ENCODE results near the gene KIF17. TPM values are rescaled to one million over a fixed set of nuclear protein-coding genes. Genes with fewer than 3 reads are reported as not detected.

KIF17 gene
- polyA plus RNA-seq, 1 donor from 2014 or later = 10.0 TPM

DNA sequence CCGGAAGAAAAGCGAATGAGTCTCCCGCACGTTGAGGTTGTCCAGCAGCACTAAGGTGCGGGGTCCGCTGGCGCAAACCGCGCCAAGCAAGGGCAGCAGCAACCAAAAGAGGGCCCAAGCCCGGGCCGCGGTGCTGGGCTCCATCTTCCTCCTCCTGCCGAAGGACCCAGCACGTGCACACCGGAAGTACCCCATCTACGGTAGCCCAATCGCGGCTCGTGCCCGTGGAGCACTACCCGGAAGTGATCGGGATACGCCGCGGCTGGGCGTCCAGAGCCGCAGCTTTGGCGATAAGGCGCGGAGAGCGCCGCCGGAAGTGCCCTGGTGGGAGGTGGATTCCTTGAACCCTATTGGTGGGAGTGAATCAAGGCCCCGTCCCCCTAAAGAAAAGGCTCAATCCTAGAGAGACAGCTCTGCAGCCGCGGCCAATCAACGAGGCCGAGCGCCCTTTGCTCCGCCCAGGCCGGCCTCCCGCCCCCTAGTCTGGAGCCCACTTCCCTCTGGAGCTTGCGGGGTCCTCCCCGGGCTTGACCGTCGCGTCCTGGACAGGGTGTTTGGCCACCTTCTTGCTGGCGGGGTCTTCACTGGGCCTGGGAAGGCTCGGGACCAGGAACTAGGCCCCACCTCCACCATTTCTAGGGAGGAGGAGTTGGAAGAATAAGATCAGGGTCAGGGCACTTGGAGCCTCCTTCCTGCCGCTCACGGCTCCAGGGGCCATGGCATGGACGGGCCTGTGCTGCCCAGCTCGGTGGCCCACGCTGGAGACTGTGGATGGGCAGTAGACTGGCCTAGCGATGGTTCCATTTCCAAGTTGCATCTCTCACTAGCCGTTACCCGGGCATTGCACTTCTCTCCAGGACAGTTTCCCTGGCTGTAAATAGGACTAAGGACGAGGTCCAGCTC, 56.3 kb downstream of the KIF17 start, which contains the start of gene DDOST:
TSS of gene DDOST (minus strand) at position 163 of the 903 bp plus-strand sequence. CDS start at position 144, 19 bp downstream.
- Histone ChIP-seq H3F3A (ENCODE audit: insufficient read depth, low read length, poor library complexity, severe bottlenecking) (no peaks in the 10 kb centered on the region), H3K79me2 (replicated peaks; ENCODE audit: insufficient read depth, low read length) (peaks cover 29% of the 10 kb centered on the region), H2AFZ (ENCODE audit: low read depth, low read length) (peak within 1 kb of the TSS; percentile 93), H3K9me3 (ENCODE audit: low read length) (no peaks in the 10 kb centered on the region), H3K4me2 (ENCODE audit: low read length) (peak within 1 kb of the TSS; percentile 100), H3K4me3 (ENCODE audit: low read length) (peak within 1 kb of the TSS; percentile 98), H3K36me3 (ENCODE audit: insufficient read depth, low read length) (no peaks in the 10 kb centered on the region), H3K27ac (ENCODE audit: low read length) (peak within 1 kb of the TSS; percentile 80), H3K9ac (ENCODE audit: low read length) (peak within 1 kb of the TSS; percentile 89), H3K27me3 (ENCODE audit: insufficient read depth, low read depth, low read length) (no peaks in the 10 kb centered on the region), H3K9me2 (ENCODE audit: insufficient read depth, low read length) (no peaks in the 10 kb centered on the region), H4K20me1 (ENCODE audit: insufficient read depth) (no peaks in the 10 kb centered on the region)
- peak; percentile 61 for TF ChIP-seq POLR2AphosphoS5 (IDR thresholded peaks at IDR 0.05)
- peak; percentile 89 for TF ChIP-seq MXI1 (conservative IDR thresholded peaks at IDR 0.05; ENCODE audit: poor library complexity, severe bottlenecking)
- no peak for TF ChIP-seq TAF1 (IDR thresholded peaks at IDR 0.05; ENCODE audit: low read depth)
- no peak for TF ChIP-seq SMC3 (conservative IDR thresholded peaks at IDR 0.05; ENCODE audit: poor library complexity)
- no peak for TF ChIP-seq EZH2 (IDR thresholded peaks at IDR 0.05; ENCODE audit: borderline replicate concordance, insufficient read depth, low read length, poor library complexity, severe bottlenecking)
- TF ChIP-seq RAD21 (conservative IDR thresholded peaks at IDR 0.05) = peak; percentile 38
- TF ChIP-seq REST (IDR thresholded peaks at IDR 0.05; ENCODE audit: borderline replicate concordance) = peak; percentile 52
- peak; percentile 46 for TF ChIP-seq EP300 (conservative IDR thresholded peaks at IDR 0.05; ENCODE audit: poor library complexity, severe bottlenecking)
- TF ChIP-seq CTCF (IDR thresholded peaks at IDR 0.05; ENCODE audit: poor library complexity, severe bottlenecking) = peak; percentile 98

DNA sequence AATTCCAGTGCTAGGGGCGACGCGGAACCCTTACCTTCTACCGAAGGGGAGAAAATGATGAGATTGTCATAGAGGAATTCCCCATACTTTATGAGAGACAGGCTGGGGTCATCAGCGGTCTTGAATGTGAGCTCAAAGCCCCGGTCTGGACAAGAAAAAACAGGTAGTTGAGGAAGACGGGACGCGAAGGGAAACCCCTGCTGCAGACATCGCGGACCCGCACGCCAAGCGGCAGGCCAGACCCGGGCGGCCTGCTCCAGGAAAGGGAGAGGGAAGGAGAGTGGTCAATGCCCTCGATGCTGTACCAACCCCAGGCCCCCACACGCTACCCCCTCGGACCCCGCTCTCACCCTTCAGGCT, 57.0 kb downstream of the KIF17 start:
- Histone ChIP-seq H3K79me2 (replicated peaks; ENCODE audit: insufficient read depth, low read length) (peaks cover 29% of the 10 kb centered on the region), H2AFZ (ENCODE audit: low read depth, low read length) (peak overlapping the region; percentile 60), H3K4me3 (ENCODE audit: low read length) (peak overlapping the region; percentile 98), H3K27ac (ENCODE audit: low read length) (peak overlapping the region; percentile 70), H3K9ac (ENCODE audit: low read length) (peak overlapping the region; percentile 89), H3K9me3 (ENCODE audit: low read length) (no peaks in the 10 kb centered on the region), H3K36me3 (ENCODE audit: insufficient read depth, low read length) (no peaks in the 10 kb centered on the region), H3K4me2 (ENCODE audit: low read length) (peak overlapping the region; percentile 100), H4K20me1 (ENCODE audit: insufficient read depth) (peaks cover 4% of the 10 kb centered on the region), H3K27me3 (ENCODE audit: insufficient read depth, low read depth, low read length) (no peaks in the 10 kb centered on the region), H3K9me2 (ENCODE audit: insufficient read depth, low read length) (no peaks in the 10 kb centered on the region), H3F3A (ENCODE audit: insufficient read depth, low read length, poor library complexity, severe bottlenecking) (no peaks in the 10 kb centered on the region)
- TF ChIP-seq EP300 (conservative IDR thresholded peaks at IDR 0.05; ENCODE audit: poor library complexity, severe bottlenecking) = no peak
- no peak for TF ChIP-seq REST (IDR thresholded peaks at IDR 0.05; ENCODE audit: borderline replicate concordance)
- no peak for TF ChIP-seq TAF1 (IDR thresholded peaks at IDR 0.05; ENCODE audit: low read depth)
- TF ChIP-seq RAD21 (conservative IDR thresholded peaks at IDR 0.05) = no peak
- TF ChIP-seq CTCF (IDR thresholded peaks at IDR 0.05; ENCODE audit: poor library complexity, severe bottlenecking) = no peak
- TF ChIP-seq SMC3 (conservative IDR thresholded peaks at IDR 0.05; ENCODE audit: poor library complexity) = no peak
- TF ChIP-seq EZH2 (IDR thresholded peaks at IDR 0.05; ENCODE audit: borderline replicate concordance, insufficient read depth, low read length, poor library complexity, severe bottlenecking) = no peak
- TF ChIP-seq MXI1 (conservative IDR thresholded peaks at IDR 0.05; ENCODE audit: poor library complexity, severe bottlenecking) = no peak
- no peak for TF ChIP-seq POLR2AphosphoS5 (IDR thresholded peaks at IDR 0.05)

Data from neural cell (in vitro differentiated cells).